ENCODE measurements around the gene PIK3C2G.

DNA sequence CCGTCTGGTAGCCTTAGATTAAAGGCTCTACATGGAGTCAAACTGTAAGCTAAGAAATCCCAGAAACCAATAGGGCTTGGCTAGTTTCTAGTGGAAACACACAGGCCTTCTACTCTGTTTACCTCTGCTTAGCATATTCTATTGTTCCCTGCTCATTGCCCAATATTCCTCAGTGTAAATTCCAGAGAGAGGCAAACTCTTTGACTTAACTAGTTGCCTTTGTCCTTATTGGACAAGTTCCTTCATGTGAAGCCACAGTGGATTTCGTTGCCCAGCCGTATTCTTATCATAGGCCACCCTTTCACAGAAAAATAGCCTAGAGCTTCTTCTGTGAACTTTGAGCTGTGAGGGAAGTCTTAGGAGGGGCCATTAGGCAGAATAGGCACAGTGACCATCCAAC lies 290.4 kb downstream of the PIK3C2G start:
- TF ChIP-seq, protein P1, sequence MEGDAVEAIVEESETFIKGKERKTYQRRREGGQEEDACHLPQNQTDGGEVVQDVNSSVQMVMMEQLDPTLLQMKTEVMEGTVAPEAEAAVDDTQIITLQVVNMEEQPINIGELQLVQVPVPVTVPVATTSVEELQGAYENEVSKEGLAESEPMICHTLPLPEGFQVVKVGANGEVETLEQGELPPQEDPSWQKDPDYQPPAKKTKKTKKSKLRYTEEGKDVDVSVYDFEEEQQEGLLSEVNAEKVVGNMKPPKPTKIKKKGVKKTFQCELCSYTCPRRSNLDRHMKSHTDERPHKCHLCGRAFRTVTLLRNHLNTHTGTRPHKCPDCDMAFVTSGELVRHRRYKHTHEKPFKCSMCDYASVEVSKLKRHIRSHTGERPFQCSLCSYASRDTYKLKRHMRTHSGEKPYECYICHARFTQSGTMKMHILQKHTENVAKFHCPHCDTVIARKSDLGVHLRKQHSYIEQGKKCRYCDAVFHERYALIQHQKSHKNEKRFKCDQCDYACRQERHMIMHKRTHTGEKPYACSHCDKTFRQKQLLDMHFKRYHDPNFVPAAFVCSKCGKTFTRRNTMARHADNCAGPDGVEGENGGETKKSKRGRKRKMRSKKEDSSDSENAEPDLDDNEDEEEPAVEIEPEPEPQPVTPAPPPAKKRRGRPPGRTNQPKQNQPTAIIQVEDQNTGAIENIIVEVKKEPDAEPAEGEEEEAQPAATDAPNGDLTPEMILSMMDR (IDR thresholded peaks at IDR 0.05) = no peak
- TF ChIP-seq POLR2A (IDR thresholded peaks at IDR 0.05) = no peak

Measured in lower leg skin (tissue), 3 donors.